Measurements from ENCODE around the gene DHRS2. TPM values are rescaled to one million over a fixed set of nuclear protein-coding genes. Genes with fewer than 3 reads are reported as not detected.

Gene DHRS2
- polyA plus RNA-seq, 1 donor from 2014 or later: 1.3 TPM

- no peaks in the 10 kb centered on the region for H3F3A ChIP-seq (ENCODE audit: insufficient read depth, low read length, poor library complexity, severe bottlenecking)
- no peaks in the 10 kb centered on the region for H3K27me3 ChIP-seq (ENCODE audit: insufficient read depth, low read depth, low read length)
- H3K9me2 ChIP-seq (ENCODE audit: insufficient read depth, low read length): no peaks in the 10 kb centered on the region
- no peak for TF ChIP-seq MXI1 (conservative IDR thresholded peaks at IDR 0.05; ENCODE audit: poor library complexity, severe bottlenecking)
- TF ChIP-seq SMC3 (conservative IDR thresholded peaks at IDR 0.05; ENCODE audit: poor library complexity): no peak
- TF ChIP-seq REST (IDR thresholded peaks at IDR 0.05; ENCODE audit: borderline replicate concordance): no peak
- no peak for TF ChIP-seq EP300 (conservative IDR thresholded peaks at IDR 0.05; ENCODE audit: poor library complexity, severe bottlenecking)
- no peak for TF ChIP-seq TAF1 (IDR thresholded peaks at IDR 0.05; ENCODE audit: low read depth)
- no peak for TF ChIP-seq EZH2 (IDR thresholded peaks at IDR 0.05; ENCODE audit: borderline replicate concordance, insufficient read depth, low read length, poor library complexity, severe bottlenecking)
- TF ChIP-seq RAD21 (conservative IDR thresholded peaks at IDR 0.05): no peak
- no peak for TF ChIP-seq POLR2AphosphoS5 (IDR thresholded peaks at IDR 0.05)
- no peak for TF ChIP-seq CTCF (IDR thresholded peaks at IDR 0.05; ENCODE audit: poor library complexity, severe bottlenecking)
- peaks cover 11% of the 10 kb centered on the region for H3K9me3 ChIP-seq (ENCODE audit: low read length)
- no peak overlapping the region for H3K4me2 ChIP-seq (ENCODE audit: low read length)
- H3K9ac ChIP-seq (ENCODE audit: low read length): no peak overlapping the region
- no peak overlapping the region for H3K4me3 ChIP-seq (ENCODE audit: low read length)
- no peak overlapping the region for H3K27ac ChIP-seq (ENCODE audit: low read length)
- H2AFZ ChIP-seq (ENCODE audit: low read depth, low read length): no peak overlapping the region
- H3K36me3 ChIP-seq (ENCODE audit: insufficient read depth, low read length): no peaks in the 10 kb centered on the region
- no peaks in the 10 kb centered on the region for H4K20me1 ChIP-seq (ENCODE audit: insufficient read depth)
- H3K79me2 ChIP-seq (replicated peaks; ENCODE audit: insufficient read depth, low read length): no peaks in the 10 kb centered on the region
These were observed 14.8 kb upstream of the DHRS2 start for GRCh38 chr14:23621204-23621931.

GRCh38 chr14:23621932-23622730 is 14.0 kb upstream of the DHRS2 start:
- Histone ChIP-seq H3K9me2 (ENCODE audit: insufficient read depth, low read length) (no peaks in the 10 kb centered on the region), H2AFZ (ENCODE audit: low read depth, low read length) (no peak overlapping the region), H3K4me2 (ENCODE audit: low read length) (no peak overlapping the region), H4K20me1 (ENCODE audit: insufficient read depth) (no peaks in the 10 kb centered on the region), H3K36me3 (ENCODE audit: insufficient read depth, low read length) (no peaks in the 10 kb centered on the region), H3F3A (ENCODE audit: insufficient read depth, low read length, poor library complexity, severe bottlenecking) (no peaks in the 10 kb centered on the region), H3K27me3 (ENCODE audit: insufficient read depth, low read depth, low read length) (no peaks in the 10 kb centered on the region), H3K9ac (ENCODE audit: low read length) (no peak overlapping the region), H3K4me3 (ENCODE audit: low read length) (no peak overlapping the region), H3K27ac (ENCODE audit: low read length) (no peak overlapping the region), H3K79me2 (replicated peaks; ENCODE audit: insufficient read depth, low read length) (no peaks in the 10 kb centered on the region), H3K9me3 (ENCODE audit: low read length) (peaks cover 11% of the 10 kb centered on the region)
- TF ChIP-seq MXI1 (conservative IDR thresholded peaks at IDR 0.05; ENCODE audit: poor library complexity, severe bottlenecking): no peak
- no peak for TF ChIP-seq SMC3 (conservative IDR thresholded peaks at IDR 0.05; ENCODE audit: poor library complexity)
- no peak for TF ChIP-seq EZH2 (IDR thresholded peaks at IDR 0.05; ENCODE audit: borderline replicate concordance, insufficient read depth, low read length, poor library complexity, severe bottlenecking)
- no peak for TF ChIP-seq POLR2AphosphoS5 (IDR thresholded peaks at IDR 0.05)
- TF ChIP-seq EP300 (conservative IDR thresholded peaks at IDR 0.05; ENCODE audit: poor library complexity, severe bottlenecking): no peak
